CD4-positive, alpha-beta T cell treated with Interleukin-6 for 4 hours (primary cell): ENCODE measurements around the gene CKM.
"Not testable (repeated sequence)": the region's sequence is repeated elsewhere in the genome, so short reads cannot be mapped to it uniquely, and the experiment has no call there.

Experiments used
- DNase-seq: peaks from one replicate; pipeline ENCODE4 v3.0.0-alpha.2; 2020; ENCODE audit warnings: mixed read lengths

Gene CKM

DNA sequence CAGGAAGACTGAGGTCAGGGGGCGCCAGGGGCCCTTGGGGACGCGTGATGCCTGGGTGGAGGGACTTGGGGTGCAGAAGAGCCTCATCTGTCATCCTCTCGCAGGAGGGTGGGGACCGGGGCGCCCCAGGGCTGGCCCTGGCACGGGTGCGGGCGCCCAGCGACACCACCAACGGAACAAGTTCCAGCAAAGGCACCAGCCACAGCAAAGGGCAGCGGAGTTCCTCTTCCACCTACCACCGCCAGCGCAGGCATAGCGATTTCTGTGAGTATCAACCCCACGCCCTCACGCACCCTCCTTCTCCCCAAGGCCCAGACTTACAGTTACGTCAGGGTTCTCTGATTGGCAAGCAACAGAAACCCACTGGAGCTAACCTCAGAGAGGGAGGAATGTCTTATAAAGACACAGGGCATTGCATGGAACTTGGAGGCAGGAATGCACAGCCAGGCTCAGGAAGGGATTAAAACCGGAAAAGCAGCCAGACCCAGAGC, 42.2 kb downstream of the CKM start:
- DNase-seq = no peak

- no peak for DNase-seq
Observed at GRCh38 chr19:45279587-45280192, 43.0 kb downstream of the CKM start.

GRCh38 chr19:45278087-45278486, 44.6 kb downstream of the CKM start:
- no peak for DNase-seq

- no peak for DNase-seq
Observed at GRCh38 chr19:45276284-45276687, 46.4 kb downstream of the CKM start.

DNA sequence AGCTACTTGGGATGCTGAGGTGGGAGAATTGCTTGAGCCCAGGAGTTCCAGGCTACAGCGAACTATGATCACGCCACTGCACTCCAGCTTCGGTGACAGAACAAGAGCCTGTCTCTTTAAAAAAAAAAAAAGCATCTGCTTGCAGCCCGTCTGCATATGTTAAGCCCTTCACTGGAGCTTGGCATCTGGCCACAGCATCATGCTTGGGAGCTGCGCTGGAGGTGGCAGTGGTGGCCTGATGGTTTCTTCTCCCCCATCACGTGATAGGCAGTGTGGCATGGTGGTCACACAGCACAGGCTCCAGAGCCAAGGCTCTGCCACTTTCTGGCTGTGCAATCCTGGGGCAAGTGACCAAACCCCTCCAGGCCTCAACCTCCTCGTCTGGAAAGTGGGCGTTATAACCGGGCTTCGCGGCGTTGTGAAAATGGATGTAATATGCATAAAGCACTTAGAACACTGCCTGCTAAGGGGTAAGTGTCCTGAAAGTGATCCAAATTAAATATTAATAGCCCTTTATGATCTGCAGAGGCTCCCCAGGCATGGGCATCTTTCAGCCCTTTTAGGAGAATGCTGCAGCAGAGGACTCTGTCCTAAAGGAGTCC, 47.2 kb downstream of the CKM start:
- no peak for DNase-seq

DNA sequence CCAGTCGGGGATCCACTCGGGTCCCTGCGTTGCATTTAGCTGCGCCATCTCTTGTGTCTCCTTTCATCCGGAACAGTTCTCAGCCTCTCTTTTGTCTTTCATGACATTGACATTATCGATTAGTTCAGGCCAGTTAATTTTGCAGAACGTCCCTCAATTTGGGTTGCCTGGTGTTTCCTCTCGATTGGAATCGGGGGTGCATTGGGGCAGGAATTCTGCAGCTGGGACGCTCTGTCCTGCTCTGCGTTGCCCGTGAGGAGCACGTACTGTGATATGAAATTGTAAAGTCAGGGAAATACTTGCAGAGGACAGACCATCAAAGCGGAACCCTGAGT, 49.2 kb downstream of the CKM start:
- DNase-seq = no peak

GRCh38 chr19:45271735-45272108, 51.0 kb downstream of the CKM start:
- DNase-seq = no peak

DNA sequence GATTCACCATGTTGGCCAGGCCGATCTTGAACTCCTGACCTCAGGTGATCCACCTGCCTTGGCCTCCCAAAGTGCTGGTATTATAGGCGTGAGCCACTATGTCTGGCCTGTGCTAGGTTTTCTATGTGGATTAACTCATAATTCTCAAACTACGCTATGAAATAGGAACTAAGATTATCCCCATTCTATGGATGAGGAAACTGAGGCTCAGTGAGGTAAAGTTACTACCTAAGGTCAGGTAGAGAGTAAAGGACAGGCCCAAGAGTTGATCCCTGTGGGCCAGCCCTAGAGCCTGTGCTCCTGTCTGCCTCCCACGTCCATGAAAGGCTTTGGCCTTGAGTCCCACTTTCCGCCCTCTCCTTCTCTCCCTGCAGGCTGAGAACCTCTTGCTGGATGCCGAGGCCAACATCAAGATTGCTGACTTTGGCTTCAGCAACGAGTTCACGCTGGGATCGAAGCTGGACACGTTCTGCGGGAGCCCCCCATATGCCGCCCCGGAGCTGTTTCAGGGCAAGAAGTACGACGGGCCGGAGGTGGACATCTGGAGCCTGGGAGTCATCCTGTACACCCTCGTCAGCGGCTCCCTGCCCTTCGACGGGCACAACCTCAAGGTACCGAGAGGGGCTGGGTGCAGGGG, 51.5 kb downstream of the CKM start:
- DNase-seq = no peak

GRCh38 chr19:45269939-45270338, 52.7 kb downstream of the CKM start:
- not testable (repeated sequence) for DNase-seq

GRCh38 chr19:45267296-45267695, 55.4 kb downstream of the CKM start:
- DNase-seq = no peak

DNA sequence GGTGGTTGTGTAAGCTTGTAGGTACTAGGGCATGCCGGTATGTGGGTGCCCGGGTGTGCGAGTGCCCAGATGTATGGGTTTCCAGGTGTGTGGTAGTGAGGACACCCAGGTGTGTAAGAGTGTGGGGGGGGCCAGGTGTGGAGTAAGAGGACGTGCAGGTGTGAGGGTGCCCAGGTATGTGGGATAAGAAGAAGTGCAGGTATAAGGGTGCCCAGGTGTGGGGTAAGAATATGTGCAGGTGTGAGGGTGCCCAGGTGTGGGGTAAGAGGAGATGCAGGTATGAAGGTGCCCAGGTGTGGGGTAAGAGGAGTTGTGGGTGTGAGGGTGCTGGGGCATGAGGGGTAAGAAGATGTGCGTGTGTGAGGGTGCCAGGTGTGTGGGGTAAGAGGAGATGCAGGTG, 57.3 kb downstream of the CKM start:
- DNase-seq = no peak

GRCh38 chr19:45264781-45265317, 57.8 kb downstream of the CKM start:
- no peak for DNase-seq

GRCh38 chr19:45263013-45263412, 59.7 kb downstream of the CKM start:
- no peak for DNase-seq

DNA sequence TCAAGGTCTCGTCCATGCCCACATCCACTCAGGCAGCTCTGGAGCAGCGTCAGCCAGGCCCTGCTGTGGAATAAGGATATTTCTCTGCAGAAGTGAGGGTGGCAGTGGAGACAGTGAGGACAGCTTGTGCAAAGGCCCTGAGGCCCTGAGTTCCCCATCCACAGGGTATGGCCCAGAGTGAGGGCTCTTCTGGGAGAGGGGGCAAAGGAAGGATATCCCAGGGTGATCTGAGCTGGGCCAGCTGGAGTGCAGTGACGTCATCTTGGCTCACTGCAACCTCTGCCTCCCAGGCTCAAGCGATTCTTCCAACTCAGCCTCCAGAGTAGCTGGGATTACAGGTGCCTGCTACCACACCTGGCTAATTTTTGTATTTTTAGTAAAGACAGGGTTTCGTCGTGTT, 60.1 kb downstream of the CKM start:
- no peak for DNase-seq

GRCh38 chr19:45258862-45259261, 63.8 kb downstream of the CKM start:
- DNase-seq = no peak

DNA sequence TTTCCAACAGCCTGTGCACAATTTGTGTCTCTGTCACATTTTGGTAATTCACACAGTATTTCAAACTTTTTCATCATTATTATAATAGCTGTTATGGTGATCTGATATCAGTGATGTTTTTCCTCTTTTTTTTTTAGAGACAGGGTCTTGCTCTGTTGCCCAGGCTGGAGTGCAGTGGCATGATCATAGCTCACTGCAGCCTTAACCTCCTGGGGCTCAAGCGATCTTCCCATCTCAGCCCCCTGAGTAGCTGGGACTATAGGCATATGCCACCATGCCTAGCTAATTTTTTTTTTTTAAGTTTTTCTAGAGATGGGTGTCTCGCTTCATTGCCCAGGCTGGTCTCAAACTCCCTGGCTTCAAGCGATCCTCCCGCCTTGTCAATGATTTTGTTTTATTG, 65.8 kb downstream of the CKM start:
- no peak for DNase-seq
